Measurements from ENCODE around the gene ST8SIA2. TPM values are rescaled to one million over a fixed set of nuclear protein-coding genes. Genes with fewer than 3 reads are reported as not detected.

Gene ST8SIA2
- total and polyA plus RNA-seq, 4 donors: not detected

DNA sequence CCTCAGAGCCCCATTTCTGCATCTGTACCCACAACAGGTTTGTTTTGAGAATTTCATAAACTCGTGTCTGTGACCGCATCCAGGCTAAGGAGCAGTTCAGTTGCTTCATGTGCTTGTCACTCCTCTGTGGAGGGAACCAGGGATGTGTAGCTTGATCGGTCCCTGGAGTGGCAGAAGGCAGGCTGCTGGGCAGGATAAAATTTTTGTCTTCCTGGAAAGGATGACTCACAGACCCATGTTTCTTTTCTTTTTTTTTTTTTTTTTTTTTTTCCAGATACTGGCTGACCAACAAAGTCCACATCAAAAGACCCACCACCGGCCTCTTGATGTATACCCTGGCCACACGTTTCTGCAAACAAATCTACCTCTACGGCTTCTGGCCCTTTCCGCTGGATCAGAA is 70.1 kb downstream of the ST8SIA2 start:
- no peaks in the 10 kb centered on the region for H3K36me3 ChIP-seq (ENCODE audit: control insufficient read depth in 4 of 4, insufficient read depth in 3 of 4, low read depth in 1 of 4, low read length in 3 of 4)
- no peak overlapping the region for H3K4me3 ChIP-seq (ENCODE audit: low read depth in 1 of 3, low read length in 3 of 3)
- TF ChIP-seq YY1 (IDR thresholded peaks at IDR 0.05): no peak
- no peak for TF ChIP-seq FOXA2 (IDR thresholded peaks at IDR 0.05)
- TF ChIP-seq EGR1 (IDR thresholded peaks at IDR 0.05; ENCODE audit: low read depth in 2 of 2): no peak
- TF ChIP-seq NR2F2 (IDR thresholded peaks at IDR 0.05): no peak
- no peak for TF ChIP-seq SP1 (IDR thresholded peaks at IDR 0.05)
- TF ChIP-seq FOXA1 (IDR thresholded peaks at IDR 0.05): no peak
- TF ChIP-seq GABPA (IDR thresholded peaks at IDR 0.05 in 1 of 2, conservative IDR thresholded peaks at IDR 0.05 in 1 of 2): no peak
- TF ChIP-seq CTCF (IDR thresholded peaks at IDR 0.05; ENCODE audit: low read depth, low read length, missing input control): no peak
- TF ChIP-seq, protein P1, sequence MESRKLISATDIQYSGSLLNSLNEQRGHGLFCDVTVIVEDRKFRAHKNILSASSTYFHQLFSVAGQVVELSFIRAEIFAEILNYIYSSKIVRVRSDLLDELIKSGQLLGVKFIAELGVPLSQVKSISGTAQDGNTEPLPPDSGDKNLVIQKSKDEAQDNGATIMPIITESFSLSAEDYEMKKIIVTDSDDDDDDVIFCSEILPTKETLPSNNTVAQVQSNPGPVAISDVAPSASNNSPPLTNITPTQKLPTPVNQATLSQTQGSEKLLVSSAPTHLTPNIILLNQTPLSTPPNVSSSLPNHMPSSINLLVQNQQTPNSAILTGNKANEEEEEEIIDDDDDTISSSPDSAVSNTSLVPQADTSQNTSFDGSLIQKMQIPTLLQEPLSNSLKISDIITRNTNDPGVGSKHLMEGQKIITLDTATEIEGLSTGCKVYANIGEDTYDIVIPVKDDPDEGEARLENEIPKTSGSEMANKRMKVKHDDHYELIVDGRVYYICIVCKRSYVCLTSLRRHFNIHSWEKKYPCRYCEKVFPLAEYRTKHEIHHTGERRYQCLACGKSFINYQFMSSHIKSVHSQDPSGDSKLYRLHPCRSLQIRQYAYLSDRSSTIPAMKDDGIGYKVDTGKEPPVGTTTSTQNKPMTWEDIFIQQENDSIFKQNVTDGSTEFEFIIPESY (IDR thresholded peaks at IDR 0.05): no peak
- H3K9ac ChIP-seq (ENCODE audit: low read depth in 1 of 2, low read length in 2 of 2): no peak overlapping the region
- no peaks in the 10 kb centered on the region for H3K4me1 ChIP-seq (ENCODE audit: control insufficient read depth in 4 of 4, insufficient read depth in 4 of 4, low read length in 3 of 4)
- WGBS: 89% methylated on average over 7 of the region's 7 CpGs
- no peak for DNase-seq (ENCODE audit: low spot score)
- no peak overlapping the region for H3K27ac ChIP-seq (ENCODE audit: low read depth in 1 of 2, low read length in 2 of 2)
- H3K27me3 ChIP-seq (ENCODE audit: control insufficient read depth in 4 of 4, insufficient read depth in 4 of 4, low read length in 3 of 4): no peaks in the 10 kb centered on the region
- no peaks in the 10 kb centered on the region for H3K9me3 ChIP-seq (ENCODE audit: control insufficient read depth in 4 of 4, low read length in 3 of 4)

DNA sequence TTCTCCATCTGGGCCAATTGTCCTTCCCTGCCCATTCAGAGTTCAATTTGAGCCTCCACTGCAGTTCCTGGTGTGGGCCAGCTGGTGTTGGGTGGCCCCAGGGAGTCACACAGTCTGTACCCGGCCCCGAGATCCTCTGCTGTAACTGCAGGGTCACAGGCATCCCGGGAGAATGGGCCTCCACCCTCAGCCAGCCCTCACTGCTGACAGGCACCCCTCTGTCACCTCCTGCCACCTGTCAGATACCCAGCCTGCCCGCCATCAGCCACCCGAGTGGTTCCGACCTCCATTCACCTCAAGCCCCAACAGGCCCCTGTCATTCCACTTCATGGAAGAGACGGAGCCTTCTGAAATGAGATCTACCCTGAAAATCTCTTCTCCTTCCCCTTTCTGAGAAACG is 73.2 kb downstream of the ST8SIA2 start:
- DNase-seq (ENCODE audit: low spot score): no peak
- WGBS: 89% methylated on average over 8 of the region's 8 CpGs
- Histone ChIP-seq H3K9ac (ENCODE audit: low read depth in 1 of 2, low read length in 2 of 2) (no peak overlapping the region), H3K9me3 (ENCODE audit: control insufficient read depth in 4 of 4, low read length in 3 of 4) (no peaks in the 10 kb centered on the region), H3K36me3 (ENCODE audit: control insufficient read depth in 4 of 4, insufficient read depth in 3 of 4, low read depth in 1 of 4, low read length in 3 of 4) (no peaks in the 10 kb centered on the region), H3K27ac (ENCODE audit: low read depth in 1 of 2, low read length in 2 of 2) (no peak overlapping the region), H3K27me3 (ENCODE audit: control insufficient read depth in 4 of 4, insufficient read depth in 4 of 4, low read length in 3 of 4) (no peaks in the 10 kb centered on the region), H3K4me3 (ENCODE audit: low read depth in 1 of 3, low read length in 3 of 3) (no peak overlapping the region), H3K4me1 (ENCODE audit: control insufficient read depth in 4 of 4, insufficient read depth in 4 of 4, low read length in 3 of 4) (no peaks in the 10 kb centered on the region)
- TF ChIP-seq JUND (IDR thresholded peaks at IDR 0.05) (no peak), NR2F2 (IDR thresholded peaks at IDR 0.05) (no peak), FOXA2 (IDR thresholded peaks at IDR 0.05) (no peak), RAD21 (IDR thresholded peaks at IDR 0.05) (no peak), CTCF (IDR thresholded peaks at IDR 0.05; ENCODE audit: low read depth, low read length, missing input control) (no peak), ATF3 (IDR thresholded peaks at IDR 0.05) (no peak), RXRA (IDR thresholded peaks at IDR 0.05) (no peak), REST (IDR thresholded peaks at IDR 0.05) (no peak), EGR1 (IDR thresholded peaks at IDR 0.05; ENCODE audit: low read depth in 2 of 2) (no peak), HNF4A (conservative IDR thresholded peaks at IDR 0.05) (no peak), HNF4G (IDR thresholded peaks at IDR 0.05) (no peak), YY1 (IDR thresholded peaks at IDR 0.05) (no peak), FOXA1 (IDR thresholded peaks at IDR 0.05) (no peak)
- TF ChIP-seq, protein P2, sequence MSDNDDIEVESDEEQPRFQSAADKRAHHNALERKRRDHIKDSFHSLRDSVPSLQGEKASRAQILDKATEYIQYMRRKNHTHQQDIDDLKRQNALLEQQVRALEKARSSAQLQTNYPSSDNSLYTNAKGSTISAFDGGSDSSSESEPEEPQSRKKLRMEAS (IDR thresholded peaks at IDR 0.05): no peak
